Lower leg skin (tissue), 4 donors: ENCODE results near the gene TDRD7. TPM values are rescaled to one million over a fixed set of nuclear protein-coding genes. Genes with fewer than 3 reads are reported as not detected.

ENCODE experiments used
- DNase-seq, 2 donors: peaks; one replicate each; pipeline ENCODE4 v3.0.0-alpha.2; 2019; ENCODE audit warnings: low spot score in 2 of 2
- H3K4me3 ChIP-seq: fragments of 200-600 bp; sonication (generic); 2 replicates; pipeline ENCODE4 v1.5.1; 2017; ENCODE audit warnings: mild to moderate bottlenecking, low read depth; ENCODE audit not compliant: poor library complexity, severe bottlenecking
- CTCF ChIP-seq, 3 donors: fragments of 450-650 bp; IDR thresholded peaks; one replicate each; pipeline ENCODE4 v1.5.1; 2016; ENCODE audit warnings: antibody characterized with exemption in 3 of 3, mild to moderate bottlenecking in 3 of 3, moderate library complexity in 2 of 3
- POLR2A ChIP-seq, 2 donors: fragments of 450-650 bp; IDR thresholded peaks; one replicate each; pipeline ENCODE4 v1.6.1; 2016 to 2017; ENCODE audit warnings: antibody characterized with exemption in 2 of 2, mild to moderate bottlenecking in 1 of 2, moderate library complexity in 1 of 2
- WGBS, 2 donors: methylation state at CpG; one replicate each; pipeline ENCODE4 v1.1.5; 2018; 5-methylcytosine and 5-hydroxymethylcytosine counted together
- intact Hi-C: fragments of 100-400 bp; cut with DNase I; formaldehyde crosslinking; loops from one replicate; pipeline ENCODE4 v1.15.0; 2023; ENCODE audit warnings: low total_unique reads
- total RNA-seq, 4 donors: library from RNA; depleted of rRNA; stranded (reverse); fragments of >200 nt; gene quantifications; one replicate each; pipeline ENCODE4 v1.1.0, GENCODE V29; 2016

TDRD7 gene
- total RNA-seq, 4 donors from 2014 or later, result 3.6 to 8.2 (median 6.4) TPM

- TF ChIP-seq POLR2A (IDR thresholded peaks at IDR 0.05), result no peak
- no peak for TF ChIP-seq CTCF (IDR thresholded peaks at IDR 0.05)
- no peak for DNase-seq
- no peak overlapping the region for H3K4me3 ChIP-seq
- intact Hi-C loops, result no loop called here
- 29 to 48% methylated on average over 2 of the region's 2 CpGs for WGBS, 2 donors
Measured at GRCh38 chr9:97419309-97419867, 7.5 kb downstream of the TDRD7 start.

- intact Hi-C loops, result no loop called here
- WGBS, 2 donors, result 97 to 98% methylated on average over 4 of the region's 4 CpGs
- no peak for TF ChIP-seq CTCF (IDR thresholded peaks at IDR 0.05)
- DNase-seq, result no peak
- no peak overlapping the region for H3K4me3 ChIP-seq
Measured at GRCh38 chr9:97425336-97425972, 13.6 kb downstream of the TDRD7 start.

- no peak overlapping the region for H3K4me3 ChIP-seq
- WGBS, 2 donors, result 89 to 97% methylated on average over 3 of the region's 3 CpGs
- intact Hi-C loops, result no loop called here
- no peak for DNase-seq
- TF ChIP-seq CTCF (IDR thresholded peaks at IDR 0.05), result no peak
- TF ChIP-seq POLR2A (IDR thresholded peaks at IDR 0.05), result no peak
Measured at GRCh38 chr9:97425973-97426336, 14.1 kb downstream of the TDRD7 start.

- TF ChIP-seq CTCF (IDR thresholded peaks at IDR 0.05) (no peak), POLR2A (IDR thresholded peaks at IDR 0.05) (no peak)
- 87 to 91% methylated on average over 4 of the region's 4 CpGs for WGBS, 2 donors
- H3K4me3 ChIP-seq, result no peak overlapping the region
- intact Hi-C loops, result no loop called here
- no peak for DNase-seq
Measured at GRCh38 chr9:97427885-97428284, 16.0 kb downstream of the TDRD7 start.

GRCh38 chr9:97430316-97431043, 18.6 kb downstream of the TDRD7 start:
- H3K4me3 ChIP-seq, result no peak overlapping the region
- no peak for TF ChIP-seq POLR2A (IDR thresholded peaks at IDR 0.05)
- TF ChIP-seq CTCF (IDR thresholded peaks at IDR 0.05), result no peak
- DNase-seq, result no peak
- intact Hi-C loops, result no loop called here
- 92 to 96% methylated on average over 7 of the region's 7 CpGs for WGBS, 2 donors
